ENCODE data around the gene TSGA10IP. TPM values are rescaled to one million over a fixed set of nuclear protein-coding genes. Genes with fewer than 3 reads are reported as not detected.

Gene TSGA10IP
- total and polyA plus RNA-seq, 2 donors (not counting 1 experiment from before 2014, with no cell fraction given) = not detected

DNA sequence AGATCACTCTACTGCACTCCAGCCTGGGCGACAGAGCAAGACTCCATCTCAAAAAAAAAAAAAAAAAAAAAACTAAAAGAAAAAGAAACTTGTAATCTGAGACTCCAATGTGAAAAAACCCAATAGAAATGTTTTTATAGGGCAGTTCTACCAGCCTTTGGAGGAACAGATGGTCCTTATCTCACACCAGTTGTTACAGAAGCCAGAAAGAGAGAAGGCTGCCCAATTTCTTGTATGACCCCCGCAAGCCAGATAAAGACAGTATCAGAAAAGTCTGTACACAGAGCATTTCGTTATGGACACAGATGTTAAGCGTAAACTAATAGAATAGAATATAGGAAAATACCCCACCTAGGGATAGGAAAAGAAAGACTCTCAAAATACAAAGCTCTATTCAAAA, 11.3 kb upstream of the TSGA10IP start:
- intact Hi-C loops (cut with micrococcal nuclease) = no loop called here
- Mint-ChIP-seq H3K27ac (no peak overlapping the region), H3K4me1 (peaks cover 4% of the 10 kb centered on the region), H3K4me3 (no peak overlapping the region), H3K27me3 (no peaks in the 10 kb centered on the region), H3K9me3 (ENCODE audit: insufficient read depth) (no peaks in the 10 kb centered on the region)
- peaks cover under 1 to 1% of the 10 kb centered on the region in 2 donors for H3K4me1 ChIP-seq (ENCODE audit: control insufficient read depth in 2 of 2, insufficient read depth in 2 of 2, low read length in 2 of 2)
- peaks cover 0 to 3% (median 0%) of the 10 kb centered on the region in 4 experiments for H3K27me3 ChIP-seq (replicated peaks in 1 of 4; ENCODE audit: control extremely low read depth in 1 of 4, control insufficient read depth in 3 of 4, insufficient read depth in 4 of 4, low read length in 3 of 4)
- WGBS (ENCODE audit: insufficient coverage) = no CpG with 5 or more reads among the region's 4 CpGs
- no peaks in the 10 kb centered on the region for H4K20me1 ChIP-seq (ENCODE audit: control insufficient read depth, insufficient read depth, low read length, poor library complexity, severe bottlenecking)
- H3K79me2 ChIP-seq (ENCODE audit: control insufficient read depth, insufficient read depth, low read length) = no peaks in the 10 kb centered on the region
- no peak for ATAC-seq (ENCODE audit: low read depth)
- H3K27ac ChIP-seq (ENCODE audit: low read length in 2 of 2) = no peak overlapping the region
- ChIA-PET CTCF (interaction anchor here (0.7 to 2.3 kb wide), 2 partner anchors 23 to 50 kb away, joined by 3 to 10 read pairs; no protein-coding TSS in a partner anchor), POLR2A (no interaction called here)
- H3K36me3 ChIP-seq (replicated peaks in 1 of 2; ENCODE audit: control extremely low read depth in 1 of 2, control insufficient read depth in 1 of 2, extremely low read depth in 1 of 2, insufficient read depth in 2 of 2, low read length in 1 of 2) = no peaks in the 10 kb centered on the region
- H3K4me2 ChIP-seq (replicated peaks; ENCODE audit: low read depth, low read length, poor library complexity, severe bottlenecking) = no peak overlapping the region
- DNase-seq = no peak
- no peaks in the 10 kb centered on the region for H3K9me3 ChIP-seq (ENCODE audit: control extremely low read depth in 1 of 3, control insufficient read depth in 2 of 3, insufficient read depth in 1 of 3, low read length in 2 of 3)
- TF ChIP-seq, protein P1, sequence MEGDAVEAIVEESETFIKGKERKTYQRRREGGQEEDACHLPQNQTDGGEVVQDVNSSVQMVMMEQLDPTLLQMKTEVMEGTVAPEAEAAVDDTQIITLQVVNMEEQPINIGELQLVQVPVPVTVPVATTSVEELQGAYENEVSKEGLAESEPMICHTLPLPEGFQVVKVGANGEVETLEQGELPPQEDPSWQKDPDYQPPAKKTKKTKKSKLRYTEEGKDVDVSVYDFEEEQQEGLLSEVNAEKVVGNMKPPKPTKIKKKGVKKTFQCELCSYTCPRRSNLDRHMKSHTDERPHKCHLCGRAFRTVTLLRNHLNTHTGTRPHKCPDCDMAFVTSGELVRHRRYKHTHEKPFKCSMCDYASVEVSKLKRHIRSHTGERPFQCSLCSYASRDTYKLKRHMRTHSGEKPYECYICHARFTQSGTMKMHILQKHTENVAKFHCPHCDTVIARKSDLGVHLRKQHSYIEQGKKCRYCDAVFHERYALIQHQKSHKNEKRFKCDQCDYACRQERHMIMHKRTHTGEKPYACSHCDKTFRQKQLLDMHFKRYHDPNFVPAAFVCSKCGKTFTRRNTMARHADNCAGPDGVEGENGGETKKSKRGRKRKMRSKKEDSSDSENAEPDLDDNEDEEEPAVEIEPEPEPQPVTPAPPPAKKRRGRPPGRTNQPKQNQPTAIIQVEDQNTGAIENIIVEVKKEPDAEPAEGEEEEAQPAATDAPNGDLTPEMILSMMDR (IDR thresholded peaks at IDR 0.05) = no peak
- no peak for TF ChIP-seq EZH2 (IDR thresholded peaks at IDR 0.05; ENCODE audit: borderline replicate concordance, insufficient read depth, low read depth, low read length, poor library complexity, severe bottlenecking)
- no peak overlapping the region for H2AFZ ChIP-seq (ENCODE audit: insufficient read depth, low read depth, low read length, poor library complexity, severe bottlenecking)
- no peak overlapping the region for H3K9ac ChIP-seq (ENCODE audit: low read length)
- H3K4me3 ChIP-seq (ENCODE audit: control extremely low read depth in 1 of 5, extremely low read depth in 1 of 5, insufficient read depth in 1 of 5, low read depth in 2 of 5, low read length in 4 of 5) = no peak overlapping the region

DNA sequence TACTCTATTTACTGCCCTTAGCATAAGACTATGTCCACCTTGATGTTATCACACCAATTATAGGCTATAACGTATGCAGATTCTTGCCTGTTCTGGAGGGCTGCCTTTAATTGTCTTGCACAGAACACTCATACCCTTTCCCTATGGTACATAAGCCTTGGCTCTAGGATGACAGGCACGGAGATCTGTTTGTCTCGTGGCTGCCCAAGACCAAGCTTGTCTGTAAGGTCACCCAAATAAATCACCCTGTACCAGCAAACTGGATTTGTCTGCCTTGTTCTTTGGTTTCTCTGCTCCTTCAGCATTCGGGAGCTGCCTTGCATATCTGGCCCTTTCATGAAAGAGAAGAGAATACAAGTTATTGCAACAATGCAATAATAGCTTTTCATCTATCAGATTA, 7.5 kb upstream of the TSGA10IP start:
- CTCF ChIA-PET = interaction anchor here (2.0 kb wide), 1 partner anchor 37 kb away, joined by 5 read pairs; the partner anchor contains the start of gene FOSL1
- H3K27ac Mint-ChIP-seq = no peak overlapping the region
- intact Hi-C loops (cut with micrococcal nuclease) = no loop called here
- Histone ChIP-seq H3K27me3 (replicated peaks in 1 of 4; ENCODE audit: control extremely low read depth in 1 of 4, control insufficient read depth in 3 of 4, insufficient read depth in 4 of 4, low read length in 3 of 4) (peaks cover 0 to 3% (median 0%) of the 10 kb centered on the region in 4 experiments), H3K36me3 (replicated peaks in 1 of 2; ENCODE audit: control extremely low read depth in 1 of 2, control insufficient read depth in 1 of 2, extremely low read depth in 1 of 2, insufficient read depth in 2 of 2, low read length in 1 of 2) (no peaks in the 10 kb centered on the region), H3K4me1 (ENCODE audit: control insufficient read depth in 2 of 2, insufficient read depth in 2 of 2, low read length in 2 of 2) (peaks cover 7 to 12% of the 10 kb centered on the region in 2 donors), H3K9ac (ENCODE audit: low read length) (no peak overlapping the region), H3K4me2 (replicated peaks; ENCODE audit: low read depth, low read length, poor library complexity, severe bottlenecking) (no peak overlapping the region), H3K27ac (ENCODE audit: low read length in 2 of 2) (no peak overlapping the region), H3K79me2 (ENCODE audit: control insufficient read depth, insufficient read depth, low read length) (no peaks in the 10 kb centered on the region), H4K20me1 (ENCODE audit: control insufficient read depth, insufficient read depth, low read length, poor library complexity, severe bottlenecking) (no peaks in the 10 kb centered on the region), H2AFZ (ENCODE audit: insufficient read depth, low read depth, low read length, poor library complexity, severe bottlenecking) (no peak overlapping the region), H3K9me3 (ENCODE audit: control extremely low read depth in 1 of 3, control insufficient read depth in 2 of 3, insufficient read depth in 1 of 3, low read length in 2 of 3) (no peaks in the 10 kb centered on the region), H3K4me3 (ENCODE audit: control extremely low read depth in 1 of 5, extremely low read depth in 1 of 5, insufficient read depth in 1 of 5, low read depth in 2 of 5, low read length in 4 of 5) (no peak overlapping the region)
- POLR2A ChIA-PET = no interaction called here
- H3K4me3 Mint-ChIP-seq = no peak overlapping the region
- no peaks in the 10 kb centered on the region for H3K9me3 Mint-ChIP-seq (ENCODE audit: insufficient read depth)
- no peaks in the 10 kb centered on the region for H3K27me3 Mint-ChIP-seq
- no peak for ATAC-seq (ENCODE audit: low read depth)
- WGBS (ENCODE audit: insufficient coverage) = 56% methylated on average over 3 of the region's 4 CpGs
- TF ChIP-seq EZH2 (IDR thresholded peaks at IDR 0.05; ENCODE audit: borderline replicate concordance, insufficient read depth, low read depth, low read length, poor library complexity, severe bottlenecking) = no peak
- TF ChIP-seq, protein P1 (IDR thresholded peaks at IDR 0.05) = no peak
- no peak for DNase-seq
- H3K4me1 Mint-ChIP-seq = peaks cover 13% of the 10 kb centered on the region

Data from B cell (primary cell).